PC-3 (cell line): ENCODE measurements around the gene TNNT1. TPM values are rescaled to one million over a fixed set of nuclear protein-coding genes. Genes with fewer than 3 reads are reported as not detected.

Experiments
- ATAC-seq: fragments of 200-7000 bp; cut with Tn5 transposase; 2 replicates; pipeline ENCODE4 v1.9.1; 2020; ENCODE audit warnings: mild to moderate bottlenecking, moderate library complexity
- BruUV-seq: library from RNA; stranded (reverse); fragments of 400-500 nt; replicated peaks from 2 replicates; lab custom pipeline; 2021; lab: Mats Ljungman, UMichigan
- CTCF ChIA-PET: fragments of 300-600 bp; sonication (Branson Sonifier 250); formaldehyde crosslinking; loops from one replicate; lab custom pipeline; 2022; ENCODE audit warnings: antibody characterized with exemption; lab: Charles Lee
- POLR2A ChIA-PET: fragments of 300-600 bp; sonication (Branson Sonifier 250); formaldehyde crosslinking; loops from one replicate; lab custom pipeline; 2022; ENCODE audit warnings: antibody characterized with exemption; ENCODE audit not compliant: unreplicated experiment; lab: Charles Lee
- DNase-seq: peaks from one replicate; pipeline ENCODE4 v3.0.0-alpha.2; 2015
- H2AFZ ChIP-seq: fragments of 300-600 bp; sonication (generic); 2 replicates; pipeline ENCODE4 v1.6.0; 2016; ENCODE audit warnings: antibody characterized with exemption, low read length
- H3F3A ChIP-seq: fragments of 300-600 bp; sonication (generic); one replicate; pipeline ENCODE4 v1.6.0; 2017; ENCODE audit warnings: antibody characterized with exemption, low read length, control low read depth, mild to moderate bottlenecking; ENCODE audit not compliant: unreplicated experiment
- H3K27ac ChIP-seq: fragments of 300-600 bp; sonication (generic); 2 replicates; pipeline ENCODE4 v1.5.1; 2016; ENCODE audit warnings: mild to moderate bottlenecking, low read length
- H3K27me3 ChIP-seq: fragments of 300-600 bp; sonication (generic); 2 replicates; pipeline ENCODE4 v1.6.1; 2016; ENCODE audit warnings: low read length, mixed read lengths
- H3K36me3 ChIP-seq: fragments of 300-600 bp; sonication (generic); 2 replicates; pipeline ENCODE4 v1.6.1; 2016; ENCODE audit warnings: low read depth, mixed run types, low read length, mixed read lengths
- H3K4me1 ChIP-seq: fragments of 300-600 bp; sonication (generic); 2 replicates; pipeline ENCODE4 v1.5.1; 2016; ENCODE audit warnings: low read length; ENCODE audit not compliant: insufficient read depth
- H3K4me2 ChIP-seq: fragments of 300-600 bp; sonication (generic); 2 replicates; pipeline ENCODE4 v1.6.0; 2016; ENCODE audit warnings: low read length
- H3K4me3 ChIP-seq: fragments of 300-600 bp; sonication (generic); 2 replicates; pipeline ENCODE4 v1.5.1; 2016; ENCODE audit warnings: mild to moderate bottlenecking, low read length, mixed read lengths
- H3K79me2 ChIP-seq: fragments of 300-600 bp; sonication (generic); 2 replicates; pipeline ENCODE4 v1.6.1; 2017; ENCODE audit warnings: low read length, mixed read lengths
- H3K9ac ChIP-seq: fragments of 300-600 bp; sonication (generic); 2 replicates; pipeline ENCODE4 v1.6.0; 2016; ENCODE audit warnings: mild to moderate bottlenecking, low read length
- H3K9me2 ChIP-seq: fragments of 300-600 bp; sonication (generic); replicated peaks from 2 replicates; pipeline ENCODE4 v1.6.1; 2016; ENCODE audit warnings: mixed run types, low read length, mixed read lengths
- H3K9me3 ChIP-seq: fragments of 300-600 bp; sonication (generic); 2 replicates; pipeline ENCODE4 v1.6.1; 2016; ENCODE audit warnings: low read length, mixed read lengths
- H4K20me1 ChIP-seq: fragments of 300-600 bp; sonication (generic); 2 replicates; pipeline ENCODE4 v1.6.1; 2016; ENCODE audit warnings: low read length, mixed read lengths
- EZH2 ChIP-seq: fragments of 300-600 bp; sonication (generic); IDR thresholded peaks from one replicate; pipeline ENCODE4 v1.6.1; 2017; ENCODE audit warnings: antibody characterized with exemption, mild to moderate bottlenecking, low read length; ENCODE audit not compliant: unreplicated experiment
- EZH2phosphoT487 ChIP-seq: fragments of 300-600 bp; sonication (generic); IDR thresholded peaks from 2 replicates; pipeline ENCODE4 v1.6.1; 2018; ENCODE audit warnings: mild to moderate bottlenecking, antibody characterized with exemption, low read length, borderline replicate concordance
- intact Hi-C: fragments of 100-400 bp; cut with micrococcal nuclease; formaldehyde crosslinking; loops from 2 replicates; pipeline ENCODE4 v1.9.0; 2023
- total RNA-seq: library from RNA; depleted of rRNA; stranded (reverse); fragments of >200 nt; gene quantifications from 2 replicates; pipeline ENCODE4 v1.2.3, GENCODE V29; 2014
- TF ChIP-seq, protein P1 (sequence below): fragments of 300-600 bp; sonication (generic); conservative IDR thresholded peaks from 2 replicates; pipeline ENCODE4 v1.5.1; 2017; ENCODE audit warnings: antibody characterized with exemption, low read depth, mild to moderate bottlenecking, low read length

Gene TNNT1
- total RNA-seq, 1 experiment from 2014 or later: 266 TPM

DNA sequence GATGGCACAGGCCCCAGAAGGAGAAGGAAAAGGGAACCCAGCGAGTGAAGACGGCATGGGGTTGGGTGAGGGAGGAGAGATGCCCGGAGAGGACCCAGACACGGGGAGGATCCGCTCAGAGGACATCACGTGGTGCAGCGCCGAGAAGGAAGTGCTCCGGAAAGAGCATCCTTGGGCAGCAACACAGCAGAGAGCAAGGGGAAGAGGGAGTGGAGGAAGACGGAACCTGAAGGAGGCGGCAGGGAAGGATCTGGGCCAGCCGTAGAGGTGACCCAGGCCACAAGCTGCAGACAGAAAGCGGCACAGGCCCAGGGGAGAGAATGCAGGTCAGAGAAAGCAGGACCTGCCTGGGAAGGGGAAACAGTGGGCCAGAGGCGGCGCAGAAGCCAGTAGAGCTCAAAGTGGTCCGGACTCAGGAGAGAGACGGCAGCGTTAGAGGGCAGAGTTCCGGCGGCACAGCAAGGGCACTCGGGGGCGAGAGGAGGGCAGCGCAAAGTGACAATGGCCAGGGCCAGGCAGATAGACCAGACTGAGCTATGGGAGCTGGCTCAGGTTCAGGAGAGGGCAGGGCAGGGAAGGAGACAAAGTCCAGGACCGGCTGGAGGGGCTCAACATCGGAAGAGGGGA, 32.7 kb downstream of the TNNT1 start:
- peak overlapping the region; percentile 5; the same call in 1 of the 2 replicates for H2AFZ ChIP-seq
- ChIA-PET POLR2A (no interaction called here), CTCF (no interaction called here)
- H3K4me1 ChIP-seq: peaks cover 12% of the 10 kb centered on the region
- H4K20me1 ChIP-seq: peaks cover 35% of the 10 kb centered on the region
- peak overlapping the region; percentile 88 for H3K4me2 ChIP-seq
- no peaks in the 10 kb centered on the region for H3K9me2 ChIP-seq
- peaks cover 50% of the 10 kb centered on the region for H3K79me2 ChIP-seq
- H3K27ac ChIP-seq: no peak overlapping the region
- H3K27me3 ChIP-seq: no peaks in the 10 kb centered on the region
- peaks cover 5% of the 10 kb centered on the region; the same call in 1 of the 2 replicates for H3K36me3 ChIP-seq
- peak overlapping the region; percentile 90 for H3K4me3 ChIP-seq
- H3K9me3 ChIP-seq: no peaks in the 10 kb centered on the region
- H3F3A ChIP-seq: peaks cover 5% of the 10 kb centered on the region
- peak; percentile 50 for ATAC-seq
- intact Hi-C loops: loop anchor here (5.0 kb wide), 1 partner anchor 54 kb away; the partner anchor contains the start of gene RDH13
- H3K9ac ChIP-seq: peak overlapping the region; percentile 72
- peak; percentile 56 for DNase-seq
- TSS peak; percentile 38 for BruUV-seq
- TF ChIP-seq EZH2phosphoT487: no peak
- no peak for TF ChIP-seq EZH2
- TF ChIP-seq, protein P1, sequence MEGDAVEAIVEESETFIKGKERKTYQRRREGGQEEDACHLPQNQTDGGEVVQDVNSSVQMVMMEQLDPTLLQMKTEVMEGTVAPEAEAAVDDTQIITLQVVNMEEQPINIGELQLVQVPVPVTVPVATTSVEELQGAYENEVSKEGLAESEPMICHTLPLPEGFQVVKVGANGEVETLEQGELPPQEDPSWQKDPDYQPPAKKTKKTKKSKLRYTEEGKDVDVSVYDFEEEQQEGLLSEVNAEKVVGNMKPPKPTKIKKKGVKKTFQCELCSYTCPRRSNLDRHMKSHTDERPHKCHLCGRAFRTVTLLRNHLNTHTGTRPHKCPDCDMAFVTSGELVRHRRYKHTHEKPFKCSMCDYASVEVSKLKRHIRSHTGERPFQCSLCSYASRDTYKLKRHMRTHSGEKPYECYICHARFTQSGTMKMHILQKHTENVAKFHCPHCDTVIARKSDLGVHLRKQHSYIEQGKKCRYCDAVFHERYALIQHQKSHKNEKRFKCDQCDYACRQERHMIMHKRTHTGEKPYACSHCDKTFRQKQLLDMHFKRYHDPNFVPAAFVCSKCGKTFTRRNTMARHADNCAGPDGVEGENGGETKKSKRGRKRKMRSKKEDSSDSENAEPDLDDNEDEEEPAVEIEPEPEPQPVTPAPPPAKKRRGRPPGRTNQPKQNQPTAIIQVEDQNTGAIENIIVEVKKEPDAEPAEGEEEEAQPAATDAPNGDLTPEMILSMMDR: no peak

DNA sequence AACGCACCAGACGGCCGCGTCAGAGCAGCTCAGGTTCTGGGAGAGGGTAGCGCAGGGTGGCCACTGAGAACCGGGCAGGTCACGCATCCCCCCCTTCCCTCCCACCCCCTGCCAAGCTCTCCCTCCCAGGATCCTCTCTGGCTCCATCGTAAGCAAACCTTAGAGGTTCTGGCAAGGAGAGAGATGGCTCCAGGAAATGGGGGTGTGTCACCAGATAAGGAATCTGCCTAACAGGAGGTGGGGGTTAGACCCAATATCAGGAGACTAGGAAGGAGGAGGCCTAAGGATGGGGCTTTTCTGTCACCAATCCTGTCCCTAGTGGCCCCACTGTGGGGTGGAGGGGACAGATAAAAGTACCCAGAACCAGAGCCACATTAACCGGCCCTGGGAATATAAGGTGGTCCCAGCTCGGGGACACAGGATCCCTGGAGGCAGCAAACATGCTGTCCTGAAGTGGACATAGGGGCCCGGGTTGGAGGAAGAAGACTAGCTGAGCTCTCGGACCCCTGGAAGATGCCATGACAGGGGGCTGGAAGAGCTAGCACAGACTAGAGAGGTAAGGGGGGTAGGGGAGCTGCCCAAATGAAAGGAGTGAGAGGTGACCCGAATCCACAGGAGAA, 33.5 kb downstream of the TNNT1 start:
- TF ChIP-seq EZH2: no peak
- H4K20me1 ChIP-seq: peaks cover 35% of the 10 kb centered on the region
- H3K27ac ChIP-seq: no peak overlapping the region
- H3F3A ChIP-seq: peaks cover 3% of the 10 kb centered on the region
- ATAC-seq (no peak), DNase-seq (no peak)
- H3K4me2 ChIP-seq: peak overlapping the region; percentile 88
- peak overlapping the region; percentile 19; the same call in 1 of the 2 replicates for H3K9ac ChIP-seq
- H3K27me3 ChIP-seq: no peaks in the 10 kb centered on the region
- H3K36me3 ChIP-seq: peaks cover 5% of the 10 kb centered on the region; the same call in 1 of the 2 replicates
- BruUV-seq: no TSS peak
- intact Hi-C loops: loop anchor here (5.0 kb wide), 1 partner anchor 53 kb away; the partner anchor contains the start of gene RDH13
- H3K4me1 ChIP-seq: peaks cover 12% of the 10 kb centered on the region
- ChIA-PET POLR2A (no interaction called here), CTCF (interaction anchor here (0.6 kb wide), 1 partner anchor 30 kb away, joined by 3 read pairs; no protein-coding TSS in a partner anchor)
- H3K9me3 ChIP-seq: no peaks in the 10 kb centered on the region
- no peaks in the 10 kb centered on the region for H3K9me2 ChIP-seq
- peaks cover 50% of the 10 kb centered on the region for H3K79me2 ChIP-seq
- H2AFZ ChIP-seq: 0 out of 2 replicates have a peak overlapping the region, but pooled peaks have one; percentile 5
- peak overlapping the region; percentile 90 for H3K4me3 ChIP-seq

DNA sequence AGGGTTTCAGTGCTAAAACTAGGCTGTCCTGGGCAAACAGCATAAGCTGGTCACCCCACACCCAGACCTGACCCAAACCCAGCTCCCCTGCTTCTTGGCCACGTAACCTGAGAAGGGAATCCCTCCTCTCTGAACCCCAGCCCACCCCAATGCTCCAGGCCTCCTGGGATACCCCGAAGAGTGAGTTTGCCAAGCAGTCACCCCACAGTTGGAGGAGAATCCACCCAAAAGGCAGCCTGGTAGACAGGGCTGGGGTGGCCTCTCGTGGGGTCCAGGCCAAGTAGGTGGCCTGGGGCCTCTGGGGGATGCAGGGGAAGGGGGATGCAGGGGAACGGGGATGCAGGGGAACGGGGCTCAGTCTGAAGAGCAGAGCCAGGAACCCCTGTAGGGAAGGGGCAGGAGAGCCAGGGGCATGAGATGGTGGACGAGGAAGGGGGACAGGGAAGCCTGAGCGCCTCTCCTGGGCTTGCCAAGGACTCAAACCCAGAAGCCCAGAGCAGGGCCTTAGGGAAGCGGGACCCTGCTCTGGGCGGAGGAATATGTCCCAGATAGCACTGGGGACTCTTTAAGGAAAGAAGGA, 34.4 kb downstream of the TNNT1 start:
- Histone ChIP-seq H4K20me1 (peaks cover 35% of the 10 kb centered on the region), H3K9ac (no peak overlapping the region), H3F3A (no peaks in the 10 kb centered on the region), H2AFZ (no peak overlapping the region), H3K9me3 (no peaks in the 10 kb centered on the region), H3K9me2 (no peaks in the 10 kb centered on the region), H3K79me2 (peaks cover 50% of the 10 kb centered on the region), H3K4me3 (no peak overlapping the region; the same call in 1 of the 2 replicates), H3K27me3 (no peaks in the 10 kb centered on the region), H3K4me2 (peak overlapping the region; percentile 88), H3K27ac (no peak overlapping the region), H3K4me1 (peaks cover 12% of the 10 kb centered on the region), H3K36me3 (peaks cover 9% of the 10 kb centered on the region; the same call in 1 of the 2 replicates)
- DNase-seq (no peak), ATAC-seq (no peak)
- intact Hi-C loops: loop anchor here (5.0 kb wide), 1 partner anchor 52 kb away; the partner anchor contains the start of gene RDH13
- no TSS peak for BruUV-seq
- ChIA-PET CTCF (no interaction called here), POLR2A (no interaction called here)
- TF ChIP-seq, protein P1: no peak
- no peak for TF ChIP-seq EZH2phosphoT487
- TF ChIP-seq EZH2: no peak
